CD8-positive, alpha-beta memory T cell (primary cell): Measurements from ENCODE around the gene CSNK2A3. TPM values are rescaled to one million over a fixed set of nuclear protein-coding genes. Genes with fewer than 3 reads are reported as not detected.

ENCODE experiments used
- CTCF ChIA-PET: fragments of 350-600 bp; sonication (Branson Sonifier 250); formaldehyde crosslinking; loops from one replicate; lab custom pipeline; 2021; ENCODE audit warnings: antibody characterized with exemption; lab: Charles Lee
- POLR2A ChIA-PET: fragments of 350-600 bp; sonication (Branson Sonifier 250); formaldehyde crosslinking; loops from one replicate; lab custom pipeline; 2021; ENCODE audit warnings: antibody characterized with exemption; lab: Charles Lee
- DNase-seq, 5 donors: peaks; one replicate each; pipeline versions ENCODE4 v3.0.0 to v3.0.0-alpha.2; 2020 to 2022; ENCODE audit warnings: mixed read lengths in 1 of 5
- H3K27ac ChIP-seq: one replicate; pipeline ENCODE4 v1.7.0; 2013; ENCODE audit warnings: low read depth, mild to moderate bottlenecking, low read length, moderate library complexity
- H3K27me3 ChIP-seq: 2 replicates; pipeline ENCODE4 v1.7.0; 2013; ENCODE audit warnings: low read length, mild to moderate bottlenecking; ENCODE audit not compliant: insufficient read depth, poor library complexity, severe bottlenecking
- H3K36me3 ChIP-seq: 2 replicates; pipeline ENCODE4 v1.7.0; 2013; ENCODE audit warnings: mild to moderate bottlenecking, low read length, moderate library complexity; ENCODE audit not compliant: insufficient read depth
- H3K4me1 ChIP-seq: 2 replicates; pipeline ENCODE4 v1.7.0; 2013; ENCODE audit warnings: mild to moderate bottlenecking, low read length, moderate library complexity; ENCODE audit not compliant: insufficient read depth
- H3K4me3 ChIP-seq: 2 replicates; pipeline ENCODE4 v1.7.0; 2013; ENCODE audit warnings: mild to moderate bottlenecking, low read length
- H3K9me3 ChIP-seq: 2 replicates; pipeline ENCODE4 v1.7.0; 2013; ENCODE audit warnings: mild to moderate bottlenecking, low read length
- H3K27ac Mint-ChIP-seq, 8 donors: one replicate each; pipeline ENCODE4 v1.8.0; 2020 to 2021; ENCODE audit warnings: mixed read lengths in 8 of 8, mild to moderate bottlenecking in 6 of 8, inconsistent platforms in 3 of 8, moderate library complexity in 3 of 8
- H3K27me3 Mint-ChIP-seq, 2 donors: one replicate each; pipeline ENCODE4 v1.8.0; 2020 to 2021; ENCODE audit warnings: mixed read lengths in 2 of 2, mild to moderate bottlenecking in 1 of 2, moderate library complexity in 1 of 2
- H3K36me3 Mint-ChIP-seq, 3 donors: one replicate each; pipeline ENCODE4 v1.8.0; 2020 to 2021; ENCODE audit warnings: mixed read lengths in 3 of 3, inconsistent platforms in 1 of 3, mild to moderate bottlenecking in 1 of 3
- H3K4me1 Mint-ChIP-seq, 3 donors: one replicate each; pipeline ENCODE4 v1.8.0; 2020 to 2021; ENCODE audit warnings: mixed read lengths in 3 of 3, inconsistent platforms in 1 of 3, mild to moderate bottlenecking in 1 of 3
- H3K4me3 Mint-ChIP-seq, 7 donors: one replicate each; pipeline ENCODE4 v1.8.0; 2020 to 2021; ENCODE audit warnings: mixed read lengths in 7 of 7, mild to moderate bottlenecking in 6 of 7, moderate library complexity in 4 of 7, inconsistent platforms in 2 of 7
- H3K9me3 Mint-ChIP-seq, 5 donors: one replicate each; pipeline ENCODE4 v1.8.0; 2020 to 2022; ENCODE audit warnings: mixed read lengths in 5 of 5, mild to moderate bottlenecking in 3 of 5, moderate library complexity in 2 of 5, inconsistent platforms in 1 of 5
- polyA plus RNA-seq: library from polyadenylated mRNA; unstranded; fragments of 300-500 nt; fragmentation: Illumina TruSeq; gene quantifications from one replicate; pipeline ENCODE4 v1.2.3, GENCODE V29; 2021
- total RNA-seq, 2 experiments: library from RNA; stranded (reverse); gene quantifications; one replicate each; pipeline ENCODE4 v1.2.3, GENCODE V29; 2021

The CSNK2A3 gene
- total and polyA plus RNA-seq, 3 experiments from 2014 or later: 1.1 to 2.6 (median 2.6) TPM

- Histone ChIP-seq H3K27ac (no peak overlapping the region), H3K27me3 (no peaks in the 10 kb centered on the region), H3K9me3 (no peaks in the 10 kb centered on the region), H3K4me3 (no peak overlapping the region), H3K4me1 (no peaks in the 10 kb centered on the region), H3K36me3 (no peaks in the 10 kb centered on the region)
- POLR2A ChIA-PET: no interaction called here
- H3K27ac Mint-ChIP-seq: no peak overlapping the region
- CTCF ChIA-PET: no interaction called here
- H3K4me3 Mint-ChIP-seq: no peak overlapping the region
- H3K36me3 Mint-ChIP-seq: no peaks in the 10 kb centered on the region
- H3K4me1 Mint-ChIP-seq: no peaks in the 10 kb centered on the region
- H3K27me3 Mint-ChIP-seq: peaks cover 0 to 4% of the 10 kb centered on the region in 2 donors
- no peak for DNase-seq
- H3K9me3 Mint-ChIP-seq: peaks cover 0 to 1% (median 0%) of the 10 kb centered on the region in 5 donors
Observed at GRCh38 chr11:11345099-11345498, 8.0 kb downstream of the CSNK2A3 start.

- no peaks in the 10 kb centered on the region for H3K36me3 Mint-ChIP-seq
- ChIA-PET CTCF (no interaction called here), POLR2A (no interaction called here)
- H3K9me3 Mint-ChIP-seq: peaks cover 0 to 1% (median 0%) of the 10 kb centered on the region in 5 donors
- Histone ChIP-seq H3K4me3 (no peak overlapping the region), H3K4me1 (no peaks in the 10 kb centered on the region), H3K27ac (no peak overlapping the region), H3K27me3 (no peaks in the 10 kb centered on the region), H3K9me3 (no peaks in the 10 kb centered on the region), H3K36me3 (no peaks in the 10 kb centered on the region)
- H3K4me3 Mint-ChIP-seq: no peak overlapping the region
- H3K27ac Mint-ChIP-seq: no peak overlapping the region
- H3K4me1 Mint-ChIP-seq: no peaks in the 10 kb centered on the region
- H3K27me3 Mint-ChIP-seq: peaks cover 4 to 5% of the 10 kb centered on the region in 2 donors
- DNase-seq: no peak
Observed at GRCh38 chr11:11344045-11344444, 9.0 kb downstream of the CSNK2A3 start.

GRCh38 chr11:11338304-11338703, 14.7 kb downstream of the CSNK2A3 start:
- no peak overlapping the region for H3K4me3 Mint-ChIP-seq
- H3K36me3 ChIP-seq: no peaks in the 10 kb centered on the region
- no peaks in the 10 kb centered on the region for H3K36me3 Mint-ChIP-seq
- peaks cover 4 to 16% of the 10 kb centered on the region in 2 donors for H3K27me3 Mint-ChIP-seq
- H3K27me3 ChIP-seq: no peaks in the 10 kb centered on the region
- no peaks in the 10 kb centered on the region for H3K9me3 Mint-ChIP-seq
- POLR2A ChIA-PET: no interaction called here
- H3K4me1 ChIP-seq: no peaks in the 10 kb centered on the region
- H3K9me3 ChIP-seq: no peaks in the 10 kb centered on the region
- H3K27ac ChIP-seq: no peak overlapping the region
- CTCF ChIA-PET: no interaction called here
- H3K4me1 Mint-ChIP-seq: peaks cover 0 to 2% (median 0%) of the 10 kb centered on the region in 3 donors
- no peak for DNase-seq
- peak overlapping the region in 1 of 8 donors; percentile 20 for H3K27ac Mint-ChIP-seq
- H3K4me3 ChIP-seq: no peak overlapping the region

GRCh38 chr11:11336664-11337063, 16.4 kb downstream of the CSNK2A3 start:
- Mint-ChIP-seq H3K27me3 (peaks cover 4 to 16% of the 10 kb centered on the region in 2 donors), H3K4me1 (peaks cover 0 to 2% (median 0%) of the 10 kb centered on the region in 3 donors), H3K4me3 (no peak overlapping the region), H3K9me3 (no peaks in the 10 kb centered on the region), H3K36me3 (no peaks in the 10 kb centered on the region), H3K27ac (no peak overlapping the region)
- no peaks in the 10 kb centered on the region for H3K9me3 ChIP-seq
- ChIA-PET POLR2A (no interaction called here), CTCF (no interaction called here)
- no peaks in the 10 kb centered on the region for H3K36me3 ChIP-seq
- DNase-seq: no peak
- H3K4me1 ChIP-seq: no peaks in the 10 kb centered on the region
- H3K4me3 ChIP-seq: no peak overlapping the region
- no peak overlapping the region for H3K27ac ChIP-seq
- no peaks in the 10 kb centered on the region for H3K27me3 ChIP-seq

GRCh38 chr11:11335043-11335442, 18.0 kb downstream of the CSNK2A3 start:
- Mint-ChIP-seq H3K27ac (no peak overlapping the region), H3K36me3 (no peaks in the 10 kb centered on the region), H3K4me3 (no peak overlapping the region), H3K27me3 (peaks cover 4 to 16% of the 10 kb centered on the region in 2 donors), H3K4me1 (peaks cover 0 to 2% (median 0%) of the 10 kb centered on the region in 3 donors), H3K9me3 (no peaks in the 10 kb centered on the region)
- Histone ChIP-seq H3K27me3 (no peaks in the 10 kb centered on the region), H3K9me3 (no peaks in the 10 kb centered on the region), H3K4me1 (no peaks in the 10 kb centered on the region), H3K27ac (no peak overlapping the region), H3K36me3 (no peaks in the 10 kb centered on the region), H3K4me3 (no peak overlapping the region)
- CTCF ChIA-PET: no interaction called here
- DNase-seq: no peak
- POLR2A ChIA-PET: no interaction called here

GRCh38 chr11:11334607-11335006, 18.4 kb downstream of the CSNK2A3 start:
- ChIA-PET CTCF (no interaction called here), POLR2A (no interaction called here)
- Histone ChIP-seq H3K36me3 (no peaks in the 10 kb centered on the region), H3K9me3 (no peaks in the 10 kb centered on the region), H3K27me3 (no peaks in the 10 kb centered on the region), H3K27ac (no peak overlapping the region), H3K4me1 (no peaks in the 10 kb centered on the region), H3K4me3 (no peak overlapping the region)
- H3K27me3 Mint-ChIP-seq: peaks cover 4 to 15% of the 10 kb centered on the region in 2 donors
- peaks cover 0 to 2% (median 0%) of the 10 kb centered on the region in 3 donors for H3K4me1 Mint-ChIP-seq
- no peak overlapping the region for H3K4me3 Mint-ChIP-seq
- H3K27ac Mint-ChIP-seq: no peak overlapping the region
- H3K9me3 Mint-ChIP-seq: no peaks in the 10 kb centered on the region
- H3K36me3 Mint-ChIP-seq: no peaks in the 10 kb centered on the region
- DNase-seq: no peak

- no peaks in the 10 kb centered on the region for H3K9me3 Mint-ChIP-seq
- H3K4me3 Mint-ChIP-seq: no peak overlapping the region
- peak overlapping the region in 1 of 8 donors; percentile 27 for H3K27ac Mint-ChIP-seq
- ChIA-PET POLR2A (no interaction called here), CTCF (interaction anchor here (0.8 kb wide), 1 partner anchor 8 kb away, joined by 3 read pairs; no protein-coding TSS in a partner anchor)
- peaks cover 0 to 2% (median 0%) of the 10 kb centered on the region in 3 donors for H3K4me1 Mint-ChIP-seq
- H3K27me3 ChIP-seq: no peaks in the 10 kb centered on the region
- no peaks in the 10 kb centered on the region for H3K36me3 Mint-ChIP-seq
- peaks cover 0 to under 1% of the 10 kb centered on the region in 2 donors for H3K27me3 Mint-ChIP-seq
- no peaks in the 10 kb centered on the region for H3K36me3 ChIP-seq
- no peak for DNase-seq
- no peaks in the 10 kb centered on the region for H3K4me1 ChIP-seq
- no peak overlapping the region for H3K4me3 ChIP-seq
- no peaks in the 10 kb centered on the region for H3K9me3 ChIP-seq
- H3K27ac ChIP-seq: no peak overlapping the region
Observed at GRCh38 chr11:11332141-11332710, 20.8 kb downstream of the CSNK2A3 start.

- CTCF ChIA-PET: no interaction called here
- POLR2A ChIA-PET: no interaction called here
- H3K4me1 Mint-ChIP-seq: no peaks in the 10 kb centered on the region
- Histone ChIP-seq H3K9me3 (no peaks in the 10 kb centered on the region), H3K27ac (no peak overlapping the region), H3K4me1 (no peaks in the 10 kb centered on the region), H3K4me3 (no peak overlapping the region), H3K27me3 (no peaks in the 10 kb centered on the region), H3K36me3 (no peaks in the 10 kb centered on the region)
- H3K4me3 Mint-ChIP-seq: no peak overlapping the region
- H3K27ac Mint-ChIP-seq: no peak overlapping the region
- H3K9me3 Mint-ChIP-seq: no peaks in the 10 kb centered on the region
- no peak for DNase-seq
- H3K27me3 Mint-ChIP-seq: peaks cover 4 to 9% of the 10 kb centered on the region in 2 donors
- H3K36me3 Mint-ChIP-seq: no peaks in the 10 kb centered on the region
Observed at GRCh38 chr11:11329062-11329806, 23.8 kb downstream of the CSNK2A3 start.
